ENCODE results near the gene CDKN1B. TPM values are rescaled to one million over a fixed set of nuclear protein-coding genes. Genes with fewer than 3 reads are reported as not detected.

The CDKN1B gene
- total RNA-seq, 1 experiment from 2014 or later: 25.9 TPM

GRCh38 chr12:12731785-12732184, 14.6 kb downstream of the CDKN1B start:
- ChIA-PET CTCF (no interaction called here), POLR2A (interaction anchor here (0.6 kb wide), 1 partner anchor 105 kb away, joined by 6 read pairs; no protein-coding TSS in a partner anchor)
- ATAC-seq: no peak
- no peak for DNase-seq (ENCODE audit: low read depth, low spot score)
- no peaks in the 10 kb centered on the region for H3K27me3 ChIP-seq (ENCODE audit: control insufficient read depth, insufficient read depth, low read length)
- BruUV-seq (replicated peaks): no TSS peak
- H3K27ac ChIP-seq (ENCODE audit: low read length): peak overlapping the region; percentile 98
- TF ChIP-seq TCF7L2 (IDR thresholded peaks at IDR 0.05; ENCODE audit: low read depth, low read length) (no peak), CTCF (IDR thresholded peaks at IDR 0.05) (no peak), POLR2AphosphoS5 (IDR thresholded peaks at IDR 0.05; ENCODE audit: low read depth, low read length) (no peak), SIN3A (IDR thresholded peaks at IDR 0.05; ENCODE audit: borderline replicate concordance, insufficient read depth, low read depth, low read length) (no peak), REST (IDR thresholded peaks at IDR 0.05; ENCODE audit: insufficient read depth in 1 of 2, low read depth in 2 of 2, low read length in 1 of 2) (no peak)
- intact Hi-C loops (cut with micrococcal nuclease; ENCODE audit: unreplicated experiment): no loop called here
- H3K4me1 ChIP-seq (ENCODE audit: control insufficient read depth, insufficient read depth, low read length): peaks cover 53% of the 10 kb centered on the region
- H3K9me3 ChIP-seq (ENCODE audit: control insufficient read depth, insufficient read depth, low read depth, low read length): no peaks in the 10 kb centered on the region
- in situ Hi-C loops (cut with HindIII; ENCODE audit: low pct_unique_long_range_greater_than_20kb, low sequenced_read_pairs): no loop called here
- H3K4me3 ChIP-seq (ENCODE audit: low read depth in 2 of 2, low read length in 2 of 2): no peak overlapping the region
- no peaks in the 10 kb centered on the region for H3K36me3 ChIP-seq (ENCODE audit: control insufficient read depth, insufficient read depth, low read length)

- peak overlapping the region in 1 of 2 experiments; percentile 6; a peak in 1 of 4 replicates for H3K4me3 ChIP-seq (ENCODE audit: low read depth in 2 of 2, low read length in 2 of 2)
- H3K27me3 ChIP-seq (ENCODE audit: control insufficient read depth, insufficient read depth, low read length): no peaks in the 10 kb centered on the region
- intact Hi-C loops (cut with micrococcal nuclease; ENCODE audit: unreplicated experiment) (no loop called here), in situ Hi-C loops (cut with HindIII; ENCODE audit: low pct_unique_long_range_greater_than_20kb, low sequenced_read_pairs) (no loop called here)
- H3K36me3 ChIP-seq (ENCODE audit: control insufficient read depth, insufficient read depth, low read length): no peaks in the 10 kb centered on the region
- no peaks in the 10 kb centered on the region for H3K9me3 ChIP-seq (ENCODE audit: control insufficient read depth, insufficient read depth, low read depth, low read length)
- ATAC-seq (no peak), DNase-seq (ENCODE audit: low read depth, low spot score) (no peak)
- POLR2A ChIA-PET: interaction anchor here (0.6 to 0.7 kb wide), 2 partner anchors 44 to 638 kb away, joined by 3 to 12 read pairs; no protein-coding TSS in a partner anchor
- H3K4me1 ChIP-seq (ENCODE audit: control insufficient read depth, insufficient read depth, low read length): peaks cover 48% of the 10 kb centered on the region
- peak overlapping the region; percentile 98 for H3K27ac ChIP-seq (ENCODE audit: low read length)
- CTCF ChIA-PET: interaction anchor here (0.6 to 0.7 kb wide), 2 partner anchors 17 to 330 kb away, joined by 3 to 5 read pairs; no protein-coding TSS in a partner anchor
- TF ChIP-seq TCF7L2 (IDR thresholded peaks at IDR 0.05; ENCODE audit: low read depth, low read length): no peak
- TF ChIP-seq SIN3A (IDR thresholded peaks at IDR 0.05; ENCODE audit: borderline replicate concordance, insufficient read depth, low read depth, low read length): no peak
- no peak for TF ChIP-seq REST (IDR thresholded peaks at IDR 0.05; ENCODE audit: insufficient read depth in 1 of 2, low read depth in 2 of 2, low read length in 1 of 2)
- no peak for TF ChIP-seq POLR2AphosphoS5 (IDR thresholded peaks at IDR 0.05; ENCODE audit: low read depth, low read length)
- no peak for TF ChIP-seq CTCF (IDR thresholded peaks at IDR 0.05)
- BruUV-seq (replicated peaks): no TSS peak
These were observed 15.9 kb downstream of the CDKN1B start for GRCh38 chr12:12733118-12733517.
